ENCODE results near the gene CFAP46.

- TF ChIP-seq TARDBP (IDR thresholded peaks at IDR 0.05), result no peak
- no peak for TF ChIP-seq HDGF (IDR thresholded peaks at IDR 0.05; ENCODE audit: borderline replicate concordance)
- TF ChIP-seq NFRKB (IDR thresholded peaks at IDR 0.05), result no peak
- no peak for TF ChIP-seq BHLHE40 (IDR thresholded peaks at IDR 0.05; ENCODE audit: borderline replicate concordance)
- no peak for TF ChIP-seq SP1 (IDR thresholded peaks at IDR 0.05)
- no peak for TF ChIP-seq FOXM1 (IDR thresholded peaks at IDR 0.05; ENCODE audit: borderline replicate concordance)
- no peak for TF ChIP-seq ELF4 (IDR thresholded peaks at IDR 0.05)
- TF ChIP-seq ZNF384 (IDR thresholded peaks at IDR 0.05), result no peak
- TF ChIP-seq ARNT (IDR thresholded peaks at IDR 0.05), result no peak
- TF ChIP-seq SUZ12 (IDR thresholded peaks at IDR 0.05), result no peak
- TF ChIP-seq FOXA1 (IDR thresholded peaks at IDR 0.05), result no peak
- no peak for TF ChIP-seq FOXK2 (IDR thresholded peaks at IDR 0.05)
- TF ChIP-seq, protein P1, sequence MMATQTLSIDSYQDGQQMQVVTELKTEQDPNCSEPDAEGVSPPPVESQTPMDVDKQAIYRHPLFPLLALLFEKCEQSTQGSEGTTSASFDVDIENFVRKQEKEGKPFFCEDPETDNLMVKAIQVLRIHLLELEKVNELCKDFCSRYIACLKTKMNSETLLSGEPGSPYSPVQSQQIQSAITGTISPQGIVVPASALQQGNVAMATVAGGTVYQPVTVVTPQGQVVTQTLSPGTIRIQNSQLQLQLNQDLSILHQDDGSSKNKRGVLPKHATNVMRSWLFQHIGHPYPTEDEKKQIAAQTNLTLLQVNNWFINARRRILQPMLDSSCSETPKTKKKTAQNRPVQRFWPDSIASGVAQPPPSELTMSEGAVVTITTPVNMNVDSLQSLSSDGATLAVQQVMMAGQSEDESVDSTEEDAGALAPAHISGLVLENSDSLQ (IDR thresholded peaks at IDR 0.05), result no peak
Measured at GRCh38 chr10:132988988-132989387, 46.6 kb upstream of the CFAP46 start.
